H9 (cell line): ENCODE results near the gene FALEC. TPM values are rescaled to one million over a fixed set of nuclear protein-coding genes. Genes with fewer than 3 reads are reported as not detected.
A peak's percentile ranks its signal among the peaks of the same experiment; 100 is the strongest.

Source experiments
- DNase-seq: peaks from one replicate; pipeline ENCODE4 v3.0.0-alpha.2; 2017
- H2AFZ ChIP-seq: one replicate; pipeline ENCODE4 v1.6.1; 2013; ENCODE audit warnings: mild to moderate bottlenecking, low read length, control low read depth, moderate library complexity
- H2AK5ac ChIP-seq: 2 replicates; pipeline ENCODE4 v1.6.1; 2013; ENCODE audit warnings: low read length, control low read depth, mixed read lengths; ENCODE audit not compliant: insufficient read length
- H2BK120ac ChIP-seq: one replicate; pipeline ENCODE4 v1.6.1; 2013; ENCODE audit warnings: low read depth, mild to moderate bottlenecking, low read length, control low read depth, inconsistent platforms; ENCODE audit not compliant: poor library complexity, severe bottlenecking
- H2BK12ac ChIP-seq: 2 replicates; pipeline ENCODE4 v1.6.1; 2013; ENCODE audit warnings: low read length, control low read depth, mixed read lengths, low read depth; ENCODE audit not compliant: insufficient read length
- H2BK15ac ChIP-seq: 2 replicates; pipeline ENCODE4 v1.6.1; 2013; ENCODE audit warnings: low read depth, low read length, control low read depth
- H2BK20ac ChIP-seq: one replicate; pipeline ENCODE4 v1.6.1; 2013; ENCODE audit warnings: low read depth, mild to moderate bottlenecking, low read length, control low read depth, inconsistent platforms; ENCODE audit not compliant: poor library complexity, severe bottlenecking
- H2BK5ac ChIP-seq: 2 replicates; pipeline ENCODE4 v1.6.1; 2013; ENCODE audit warnings: low read length, control low read depth, mixed read lengths; ENCODE audit not compliant: insufficient read length
- H3K14ac ChIP-seq: 2 replicates; pipeline ENCODE4 v1.6.1; 2013; ENCODE audit warnings: low read length, control low read depth; ENCODE audit not compliant: insufficient read depth
- H3K18ac ChIP-seq: 2 replicates; pipeline ENCODE4 v1.6.1; 2013; ENCODE audit warnings: low read depth, mild to moderate bottlenecking, mixed read lengths, low read length, control low read depth; ENCODE audit not compliant: insufficient read length
- H3K23ac ChIP-seq: 2 replicates; pipeline ENCODE4 v1.6.1; 2013; ENCODE audit warnings: low read length, control low read depth, mixed read lengths, low read depth; ENCODE audit not compliant: insufficient read length
- H3K23me2 ChIP-seq: 2 replicates; pipeline ENCODE4 v1.6.1; 2013; ENCODE audit warnings: low read depth, mild to moderate bottlenecking, mixed read lengths, low read length, control low read depth; ENCODE audit not compliant: insufficient read length, poor library complexity, severe bottlenecking
- H3K27ac ChIP-seq: 2 replicates; pipeline ENCODE4 v1.5.1; 2013; ENCODE audit warnings: low read length, control low read depth, mixed read lengths, low read depth; ENCODE audit not compliant: insufficient read length
- H3K27me3 ChIP-seq: 2 replicates; pipeline ENCODE4 v1.6.1; 2013; ENCODE audit warnings: low read length, control low read depth, inconsistent platforms; ENCODE audit not compliant: insufficient read depth
- H3K4ac ChIP-seq: 2 replicates; pipeline ENCODE4 v1.6.1; 2013; ENCODE audit warnings: low read depth, mild to moderate bottlenecking, control low read depth, inconsistent platforms, low read length, moderate library complexity
- H3K4me1 ChIP-seq: 2 replicates; pipeline ENCODE4 v1.6.1; 2013; ENCODE audit warnings: low read length, control low read depth, inconsistent platforms; ENCODE audit not compliant: insufficient read depth
- H3K4me2 ChIP-seq: 2 replicates; pipeline ENCODE4 v1.6.1; 2013; ENCODE audit warnings: low read length, control low read depth, mixed read lengths; ENCODE audit not compliant: insufficient read length, insufficient read depth
- H3K56ac ChIP-seq: 2 replicates; pipeline ENCODE4 v1.6.1; 2013; ENCODE audit warnings: low read depth, mild to moderate bottlenecking, mixed read lengths, low read length, control low read depth; ENCODE audit not compliant: insufficient read length
- H3K79me1 ChIP-seq: 2 replicates; pipeline ENCODE4 v1.6.1; 2013; ENCODE audit warnings: low read depth, mild to moderate bottlenecking, moderate library complexity, low read length, control low read depth, inconsistent platforms; ENCODE audit not compliant: insufficient read depth, poor library complexity, severe bottlenecking
- H3K79me2 ChIP-seq: 2 replicates; pipeline ENCODE4 v1.6.1; 2013; ENCODE audit warnings: low read length, control low read depth, inconsistent platforms; ENCODE audit not compliant: insufficient read depth
- H3K9ac ChIP-seq: 2 replicates; pipeline ENCODE4 v1.6.1; 2013; ENCODE audit warnings: low read length, control low read depth, mixed read lengths; ENCODE audit not compliant: insufficient read length; ENCODE audit errors: extremely low read depth
- H3K9me3 ChIP-seq: one replicate; pipeline ENCODE4 v1.6.1; 2013; ENCODE audit warnings: low read depth, low read length, inconsistent platforms; ENCODE audit not compliant: control insufficient read depth
- H3T11ph ChIP-seq: one replicate; pipeline ENCODE4 v1.6.1; 2013; ENCODE audit warnings: mild to moderate bottlenecking, low read length, control low read depth, inconsistent platforms
- H4K20me1 ChIP-seq: one replicate; pipeline ENCODE4 v1.6.1; 2013; ENCODE audit not compliant: control insufficient read depth, insufficient read length, insufficient read depth
- H4K5ac ChIP-seq: 2 replicates; pipeline ENCODE4 v1.6.1; 2013; ENCODE audit warnings: low read depth, mild to moderate bottlenecking, mixed read lengths, low read length, control low read depth; ENCODE audit not compliant: insufficient read length
- H4K8ac ChIP-seq: replicated peaks from 2 replicates; pipeline ENCODE4 v1.6.1; 2013; ENCODE audit warnings: low read length, control low read depth, mixed read lengths, low read depth; ENCODE audit not compliant: insufficient read length
- H4K91ac ChIP-seq: 2 replicates; pipeline ENCODE4 v1.6.1; 2013; ENCODE audit warnings: low read depth, mild to moderate bottlenecking, moderate library complexity, mixed read lengths, low read length, control low read depth; ENCODE audit not compliant: insufficient read length
- H3K27ac Mint-ChIP-seq, 3 experiments: 2 replicates in 2 of 3; 3 replicates in 1 of 3; pipeline ENCODE4 v1.8.0; 2020 to 2021; ENCODE audit warnings: mixed read lengths in 3 of 3, mild to moderate bottlenecking in 1 of 3, moderate library complexity in 1 of 3
- H3K27me3 Mint-ChIP-seq: 2 replicates; pipeline ENCODE4 v1.8.0; 2021; ENCODE audit warnings: low read depth, mild to moderate bottlenecking, moderate library complexity, mixed read lengths
- H3K36me3 Mint-ChIP-seq, 3 experiments: 2 replicates in 2 of 3; 3 replicates in 1 of 3; pipeline ENCODE4 v1.8.0; 2020 to 2021; ENCODE audit warnings: low read depth in 3 of 3, mixed read lengths in 3 of 3; ENCODE audit not compliant: insufficient read depth in 1 of 3
- H3K4me1 Mint-ChIP-seq, 2 experiments: 2 replicates each; pipeline ENCODE4 v1.8.0; 2020; ENCODE audit warnings: mixed read lengths in 2 of 2
- H3K4me3 Mint-ChIP-seq, 2 experiments: 2 replicates in 1 of 2; 3 replicates in 1 of 2; pipeline ENCODE4 v1.8.0; 2020 to 2021; ENCODE audit warnings: mild to moderate bottlenecking in 2 of 2, mixed read lengths in 2 of 2, moderate library complexity in 1 of 2
- H3K9me3 Mint-ChIP-seq, 2 experiments: 2 replicates in 1 of 2; 3 replicates in 1 of 2; pipeline ENCODE4 v1.8.0; 2020; ENCODE audit warnings: mild to moderate bottlenecking in 2 of 2, mixed read lengths in 2 of 2, moderate library complexity in 1 of 2
- CTCF ChIP-seq: fragments of 200-600 bp; sonication (generic); conservative IDR thresholded peaks from 3 replicates; pipeline ENCODE4 v1.8.0; 2021; ENCODE audit warnings: antibody characterized with exemption, mild to moderate bottlenecking
- WGBS: extraction: QIAGEN DNeasy Blood & Tissue Kit; methylation state at CpG from one replicate; pipeline ENCODE4 v1.1.7; 2013; ENCODE audit warnings: missing lambda C conversion rate, low lambda C conversion rate, mixed read lengths; ENCODE audit not compliant: insufficient read length; ENCODE audit errors: extremely low coverage; 5-methylcytosine and 5-hydroxymethylcytosine counted together
- total RNA-seq: library from RNA; stranded (reverse); gene quantifications from 2 replicates; pipeline ENCODE4 v1.2.1, GENCODE V29; 2021

The FALEC gene
- total RNA-seq, 1 experiment from 2014 or later: not detected

GRCh38 chr1:150578272-150579109, 62.9 kb downstream of the FALEC start:
- H3K23me2 ChIP-seq: peaks cover 7% of the 10 kb centered on the region
- peak overlapping the region; percentile 64 for H2BK5ac ChIP-seq
- no peak overlapping the region for H2BK15ac ChIP-seq
- H3K18ac ChIP-seq: peak overlapping the region; percentile 98
- no peak overlapping the region for H2BK20ac ChIP-seq
- H2AK5ac ChIP-seq: no peak overlapping the region
- H4K91ac ChIP-seq: peak overlapping the region; percentile 3
- no peaks in the 10 kb centered on the region for H3K27me3 ChIP-seq
- no CpG with 5 or more reads among the region's 50 CpGs for WGBS
- no peak overlapping the region for H2BK12ac ChIP-seq
- H3K4me1 ChIP-seq: peaks cover 4% of the 10 kb centered on the region
- peaks cover 35% of the 10 kb centered on the region for H3K79me2 ChIP-seq
- Mint-ChIP-seq H3K4me1 (peaks cover 43 to 52% of the 10 kb centered on the region in 2 experiments), H3K4me3 (peak overlapping the region; percentile 96 to 97), H3K27ac (peak overlapping the region; percentile 99), H3K36me3 (peaks cover 52 to 55% (median 55%) of the 10 kb centered on the region in 3 experiments), H3K9me3 (peaks cover 6 to 15% of the 10 kb centered on the region in 2 experiments; a peak in 4 of 5 replicates), H3K27me3 (peaks cover 3% of the 10 kb centered on the region; the same call in 1 of the 2 replicates)
- peak overlapping the region; percentile 74 for H4K5ac ChIP-seq
- H4K20me1 ChIP-seq: no peaks in the 10 kb centered on the region
- peak overlapping the region; percentile 98 for H3K9ac ChIP-seq
- no peak overlapping the region for H3T11ph ChIP-seq
- H3K79me1 ChIP-seq: no peaks in the 10 kb centered on the region
- H3K27ac ChIP-seq: peak overlapping the region; percentile 89
- peak overlapping the region; percentile 99 for H3K14ac ChIP-seq
- peak overlapping the region; percentile 17; the same call in 1 of the 2 replicates for H3K4ac ChIP-seq
- H3K23ac ChIP-seq: peak overlapping the region; percentile 15
- no peak for DNase-seq
- peak overlapping the region; percentile 98 for H3K4me2 ChIP-seq
- no peak overlapping the region for H2AFZ ChIP-seq
- no peak overlapping the region for H4K8ac ChIP-seq
- H3K56ac ChIP-seq: peak overlapping the region; percentile 44
- peak overlapping the region; percentile 3 for H2BK120ac ChIP-seq
- H3K9me3 ChIP-seq: no peaks in the 10 kb centered on the region
- TF ChIP-seq CTCF: no peak
